Skeletal muscle tissue (tissue), 4 donors: ENCODE results near the gene SND1. TPM values are rescaled to one million over a fixed set of nuclear protein-coding genes. Genes with fewer than 3 reads are reported as not detected.
"Not testable (repeated sequence)": the region's sequence is repeated elsewhere in the genome, so short reads cannot be mapped to it uniquely, and the experiment has no call there.

Experiments used
- H3K27ac ChIP-seq: one replicate; pipeline ENCODE4 v1.7.0; 2013; ENCODE audit warnings: mild to moderate bottlenecking, low read depth, low read length, inconsistent platforms
- H3K27me3 ChIP-seq, 3 donors: one replicate each; pipeline ENCODE4 v1.7.0; 2013; ENCODE audit warnings: low read length in 3 of 3; ENCODE audit not compliant: control insufficient read depth in 3 of 3, insufficient read depth in 3 of 3
- H3K36me3 ChIP-seq, 3 donors: one replicate each; pipeline ENCODE4 v1.7.0; 2013; ENCODE audit warnings: low read length in 3 of 3; ENCODE audit not compliant: control insufficient read depth in 3 of 3, insufficient read depth in 3 of 3
- H3K4me1 ChIP-seq, 3 donors: one replicate each; pipeline ENCODE4 v1.7.0; 2013; ENCODE audit warnings: low read length in 3 of 3, mild to moderate bottlenecking in 3 of 3; ENCODE audit not compliant: control insufficient read depth in 3 of 3, insufficient read depth in 3 of 3
- H3K4me3 ChIP-seq, 3 donors: one replicate each; pipeline ENCODE4 v1.7.0; 2013; ENCODE audit warnings: low read length in 3 of 3
- H3K9ac ChIP-seq, 3 donors: one replicate each; pipeline ENCODE4 v1.7.0; 2013; ENCODE audit warnings: low read length in 3 of 3, mild to moderate bottlenecking in 3 of 3, moderate library complexity in 2 of 3, low read depth in 1 of 3
- H3K9me3 ChIP-seq, 3 donors: one replicate each; pipeline ENCODE4 v1.7.0; 2013; ENCODE audit warnings: low read length in 3 of 3; ENCODE audit not compliant: control insufficient read depth in 3 of 3
- total RNA-seq: library from RNA; depleted of rRNA; stranded (reverse); fragments of >200 nt; gene quantifications from one replicate; pipeline ENCODE4 v1.2.3, GENCODE V29; 2014
- donor health status: Osteomylitis.

Gene SND1
- total RNA-seq, 1 donor from 2014 or later, result 104 TPM

DNA sequence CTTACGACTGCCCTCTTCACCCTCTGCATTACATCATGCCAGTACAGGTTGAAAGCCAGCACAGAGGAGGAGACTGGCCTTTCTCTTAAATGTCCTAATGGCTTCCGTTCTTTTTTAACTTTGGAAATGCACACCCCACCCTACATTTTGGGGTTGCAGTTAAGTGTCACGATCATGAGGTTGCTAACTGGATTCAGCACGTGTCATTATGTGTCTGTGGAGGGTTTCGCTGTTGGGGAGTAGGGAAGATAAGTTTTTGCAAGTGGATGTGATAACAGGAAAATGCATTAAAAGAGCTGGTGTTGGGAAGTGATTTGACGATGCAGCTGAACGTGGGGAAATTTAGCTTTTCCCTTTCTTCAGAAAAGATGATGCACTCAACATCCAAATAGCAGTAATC lies 243.4 kb downstream of the SND1 start:
- H3K36me3 ChIP-seq, result no peaks in the 10 kb centered on the region
- no peak overlapping the region for H3K9ac ChIP-seq
- H3K27ac ChIP-seq, result no peak overlapping the region
- H3K4me1 ChIP-seq, result peaks cover 0 to 4% (median 0%) of the 10 kb centered on the region in 3 donors
- H3K9me3 ChIP-seq, result no peaks in the 10 kb centered on the region
- H3K27me3 ChIP-seq, result no peaks in the 10 kb centered on the region
- no peak overlapping the region for H3K4me3 ChIP-seq

DNA sequence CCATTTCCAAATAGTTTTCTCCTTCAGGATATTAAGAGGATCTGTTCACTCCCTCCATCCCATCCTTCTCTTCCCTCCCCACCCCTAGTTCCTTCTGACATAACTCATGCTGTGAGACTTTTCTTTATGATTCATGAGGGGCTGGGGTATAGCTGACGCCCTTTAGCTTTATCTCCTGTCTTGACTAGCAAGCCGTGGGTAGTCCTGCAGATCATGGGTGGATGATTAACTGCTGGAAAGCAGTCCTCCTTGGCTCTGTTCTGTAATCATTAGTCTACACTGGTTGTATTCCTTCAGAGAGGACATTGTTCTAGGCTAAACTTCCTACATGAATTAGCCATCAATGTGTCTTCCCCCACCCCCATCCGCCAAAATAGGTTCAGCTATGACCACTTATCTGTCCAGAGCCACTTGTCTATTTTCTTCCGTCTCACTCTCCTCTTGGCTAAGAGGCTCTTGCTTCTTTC lies 243.9 kb downstream of the SND1 start:
- Histone ChIP-seq H3K27ac (no peak overlapping the region), H3K9me3 (no peaks in the 10 kb centered on the region)

DNA sequence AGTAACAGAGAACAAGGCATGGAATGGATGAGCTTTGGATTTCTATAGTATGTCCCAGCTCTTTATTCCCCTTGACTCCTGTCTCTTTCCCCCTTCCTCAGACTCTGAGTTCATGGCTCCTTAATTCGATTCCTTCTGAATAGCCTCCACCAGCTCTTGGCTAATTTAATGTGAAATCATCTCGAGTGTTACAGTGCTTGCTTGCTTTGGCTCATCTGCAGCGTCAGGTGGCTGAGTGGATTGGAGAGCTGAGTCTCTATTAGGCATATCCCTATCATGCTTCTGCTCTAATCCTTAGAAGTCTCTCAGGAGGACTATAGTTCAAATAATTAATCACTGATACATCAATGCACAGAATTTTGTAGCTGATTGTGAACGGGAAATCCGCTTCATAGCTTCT lies 244.7 kb downstream of the SND1 start:
- Histone ChIP-seq H3K27me3 (no peaks in the 10 kb centered on the region), H3K4me1 (peaks cover 0 to 5% (median 0%) of the 10 kb centered on the region in 3 donors), H3K36me3 (no peaks in the 10 kb centered on the region), H3K4me3 (no peak overlapping the region), H3K27ac (no peak overlapping the region), H3K9me3 (no peaks in the 10 kb centered on the region), H3K9ac (no peak overlapping the region)

More for the DNA sequence above, 243.9 kb downstream of the SND1 start:
- Histone ChIP-seq H3K27me3 (no peaks in the 10 kb centered on the region), H3K4me1 (peaks cover 0 to 5% (median 0%) of the 10 kb centered on the region in 3 donors), H3K9ac (no peak overlapping the region), H3K36me3 (no peaks in the 10 kb centered on the region), H3K4me3 (no peak overlapping the region)

DNA sequence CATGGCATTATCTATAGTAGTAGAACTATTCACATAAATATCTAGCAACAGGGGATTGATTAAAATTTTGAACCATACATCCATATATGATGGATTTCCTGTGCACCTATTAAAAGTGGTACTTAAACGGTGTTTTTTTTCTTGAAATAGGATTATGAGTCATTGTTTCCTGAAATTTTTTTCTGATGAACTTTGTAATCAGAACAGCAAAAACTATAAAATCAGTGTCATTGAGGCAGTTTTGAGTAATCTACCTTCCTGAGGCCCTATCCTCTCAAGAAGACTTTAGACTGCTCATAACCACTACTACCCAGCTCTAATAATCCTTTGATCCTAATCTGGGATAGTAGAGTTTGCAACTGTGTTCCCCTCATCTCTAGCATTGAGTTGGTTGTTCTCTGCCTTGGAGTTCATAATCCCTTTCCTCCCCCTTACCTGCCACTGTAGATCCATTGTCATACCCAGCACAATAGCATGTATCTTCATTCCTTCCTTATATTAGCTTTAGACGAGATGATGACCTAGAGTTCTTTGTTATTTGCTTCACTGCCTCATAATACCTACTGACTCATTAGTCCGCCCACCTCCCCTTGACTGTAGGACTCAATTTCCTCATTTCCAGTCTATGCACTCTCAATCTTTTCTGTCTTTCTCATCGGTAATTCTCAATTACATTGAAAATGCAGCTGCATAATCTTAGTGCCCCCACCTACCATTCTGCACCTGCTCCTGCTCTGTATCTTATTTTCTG lies 245.9 kb downstream of the SND1 start:
- H3K9ac ChIP-seq, result no peak overlapping the region
- no peaks in the 10 kb centered on the region for H3K27me3 ChIP-seq
- no peak overlapping the region for H3K27ac ChIP-seq
- H3K4me3 ChIP-seq, result no peak overlapping the region
- H3K36me3 ChIP-seq, result no peaks in the 10 kb centered on the region
- H3K4me1 ChIP-seq, result peaks cover 0 to 5% (median 0%) of the 10 kb centered on the region in 3 donors
- no peaks in the 10 kb centered on the region for H3K9me3 ChIP-seq

DNA sequence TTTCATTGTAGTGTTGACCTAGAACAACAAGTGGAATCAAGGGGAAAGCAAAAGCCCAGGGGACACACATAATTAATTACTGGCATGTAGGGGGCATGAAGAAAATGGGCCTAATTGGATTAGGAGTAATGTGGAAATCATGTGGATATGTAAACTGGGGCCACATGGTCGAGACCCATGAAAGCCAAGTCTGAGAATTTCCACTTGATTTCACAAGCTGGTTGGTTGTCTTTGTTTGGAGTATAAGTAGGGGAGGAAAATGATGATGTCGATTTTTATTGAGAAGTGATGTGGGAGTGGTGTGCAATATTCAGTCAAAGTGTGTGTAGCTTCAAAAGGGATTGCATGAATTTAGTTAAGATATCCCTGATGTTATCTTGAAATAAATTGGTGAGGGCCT lies 247.4 kb downstream of the SND1 start:
- no peaks in the 10 kb centered on the region for H3K9me3 ChIP-seq
- no peaks in the 10 kb centered on the region for H3K36me3 ChIP-seq
- H3K9ac ChIP-seq, result no peak overlapping the region
- no peak overlapping the region for H3K27ac ChIP-seq
- H3K4me1 ChIP-seq, result peaks cover 0 to 5% (median 0%) of the 10 kb centered on the region in 3 donors
- no peak overlapping the region for H3K4me3 ChIP-seq
- no peaks in the 10 kb centered on the region for H3K27me3 ChIP-seq

DNA sequence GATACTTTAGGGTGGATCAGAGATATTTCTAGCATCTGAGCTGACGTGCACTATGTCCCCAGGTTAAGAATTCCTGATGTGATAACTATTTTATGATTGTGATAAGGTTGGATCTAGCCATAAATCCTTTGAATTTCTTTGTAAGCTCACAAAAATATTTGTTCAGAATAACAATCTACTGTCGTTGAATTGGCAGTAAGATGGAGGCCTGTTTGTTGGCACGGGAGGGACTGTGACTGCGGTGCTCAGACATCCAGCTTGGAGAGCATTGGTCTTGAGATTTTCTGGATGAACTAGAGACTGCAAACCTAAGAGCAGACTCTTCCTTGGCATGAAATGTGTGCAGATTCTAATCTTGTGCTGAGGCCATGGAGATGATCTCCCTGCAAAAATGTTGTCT lies 248.1 kb downstream of the SND1 start:
- Histone ChIP-seq H3K9ac (no peak overlapping the region), H3K4me3 (no peak overlapping the region), H3K36me3 (no peaks in the 10 kb centered on the region), H3K9me3 (no peaks in the 10 kb centered on the region), H3K27ac (no peak overlapping the region), H3K4me1 (peaks cover 0 to 5% (median 0%) of the 10 kb centered on the region in 3 donors), H3K27me3 (no peaks in the 10 kb centered on the region)

DNA sequence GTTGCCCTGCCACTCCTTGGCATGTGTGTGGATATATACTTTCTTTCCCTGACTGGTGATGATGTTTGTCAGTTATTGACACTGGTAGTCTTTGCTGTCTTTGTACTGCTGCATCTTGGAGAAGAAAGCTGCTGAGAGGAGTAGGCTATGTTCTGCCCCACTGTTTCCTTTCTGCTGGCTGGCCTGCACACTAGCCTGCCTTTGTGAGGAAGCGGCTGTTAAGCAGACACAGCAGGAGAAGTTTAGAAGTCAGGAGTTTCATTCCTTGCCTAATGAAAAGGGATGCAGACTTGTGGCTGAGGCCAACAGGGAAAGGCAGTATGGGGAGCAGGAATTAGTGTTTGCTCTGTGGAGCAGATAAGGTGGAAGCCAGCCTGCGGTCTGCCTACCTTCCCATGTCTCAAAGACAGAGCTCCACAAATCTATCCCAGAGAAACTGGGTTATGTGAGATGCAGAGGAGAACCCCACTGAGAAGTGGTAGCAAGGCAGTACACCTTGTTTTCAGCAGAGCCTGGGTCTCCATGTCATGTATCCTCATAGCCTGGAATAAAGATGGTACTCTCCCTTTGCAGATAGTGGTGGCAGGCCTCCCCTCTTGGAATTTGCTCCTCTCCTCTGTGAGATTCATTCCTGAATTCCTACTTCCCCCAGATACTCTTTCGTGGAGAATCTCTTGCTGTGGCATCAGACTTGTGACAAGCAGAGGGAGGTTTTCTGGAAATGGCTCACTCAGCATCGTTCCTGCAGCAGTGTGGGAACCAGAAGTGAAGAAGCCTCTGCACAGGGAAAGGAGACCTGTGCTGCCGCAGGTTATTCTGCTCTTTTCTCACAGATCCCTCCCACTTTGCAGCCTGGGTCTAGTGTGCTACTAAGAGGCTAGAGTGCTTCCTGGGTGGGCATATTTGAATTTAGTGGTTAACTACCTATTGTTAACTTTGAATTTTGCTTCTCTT lies 249.0 kb downstream of the SND1 start:
- Histone ChIP-seq H3K9me3 (no peaks in the 10 kb centered on the region), H3K27me3 (no peaks in the 10 kb centered on the region), H3K27ac (no peak overlapping the region), H3K4me1 (peaks cover 0 to 5% (median 0%) of the 10 kb centered on the region in 3 donors), H3K36me3 (no peaks in the 10 kb centered on the region), H3K9ac (no peak overlapping the region), H3K4me3 (no peak overlapping the region)

DNA sequence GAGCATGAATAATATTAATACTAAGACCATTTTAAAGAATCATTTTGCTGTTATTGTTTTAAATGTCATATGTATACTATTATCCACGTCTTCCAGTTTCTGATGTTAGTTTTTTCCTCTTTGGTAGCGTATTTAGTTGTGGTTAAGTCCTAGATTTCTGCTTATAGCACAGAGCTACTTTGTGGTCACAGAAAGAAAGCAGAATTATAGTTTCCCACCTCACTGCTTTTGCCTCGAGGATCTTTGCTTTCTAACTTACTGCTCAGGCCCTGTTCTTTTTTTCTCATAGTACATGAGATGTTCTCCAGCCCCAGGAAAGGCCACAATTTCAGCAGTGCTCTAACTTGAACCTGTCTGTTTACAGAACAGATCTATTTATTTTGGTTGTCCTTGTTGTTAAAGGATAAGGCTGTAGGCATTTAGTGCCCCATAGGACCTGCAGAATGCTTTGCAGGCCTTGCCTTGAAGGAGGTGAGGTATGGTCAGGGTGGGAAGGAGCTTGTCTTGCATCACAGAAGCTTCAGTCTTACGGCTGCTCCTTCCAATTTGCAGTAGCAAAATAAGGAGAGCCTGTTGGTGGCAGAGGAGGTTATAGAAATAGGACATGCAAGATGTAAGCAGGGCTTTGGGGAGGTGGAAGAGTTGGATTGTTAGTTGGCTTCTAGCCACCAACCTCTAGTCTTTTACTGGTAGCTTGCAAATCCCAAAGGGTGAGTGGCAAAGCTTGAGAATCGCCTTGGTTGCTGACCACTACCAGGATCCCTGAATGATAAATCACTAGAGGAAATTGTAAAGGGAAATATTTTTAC lies 250.1 kb downstream of the SND1 start:
- H3K9ac ChIP-seq, result no peak overlapping the region
- peaks cover 0 to 5% (median 0%) of the 10 kb centered on the region in 3 donors for H3K4me1 ChIP-seq
- H3K9me3 ChIP-seq, result no peaks in the 10 kb centered on the region
- H3K27me3 ChIP-seq, result no peaks in the 10 kb centered on the region
- H3K4me3 ChIP-seq, result no peak overlapping the region
- no peak overlapping the region for H3K27ac ChIP-seq
- no peaks in the 10 kb centered on the region for H3K36me3 ChIP-seq

DNA sequence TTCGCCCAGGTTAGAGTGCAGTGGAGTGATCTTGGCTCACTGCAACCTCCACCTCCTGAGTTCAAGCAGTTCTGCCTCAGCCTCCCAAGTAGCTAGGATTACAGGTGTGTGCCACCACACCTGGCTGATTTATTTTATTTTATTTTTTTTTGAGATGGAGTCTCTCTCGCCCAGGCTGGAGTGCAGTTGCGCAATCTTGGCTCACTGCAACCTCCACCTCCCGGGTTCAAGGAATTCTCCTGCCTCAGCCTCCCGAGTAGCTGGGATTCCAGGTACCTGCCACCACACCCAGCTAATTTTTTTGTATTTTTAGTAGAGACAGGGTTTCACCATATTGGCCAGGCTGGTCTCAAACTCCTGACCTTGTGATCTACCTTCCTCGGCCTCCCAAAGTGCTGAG lies 250.8 kb downstream of the SND1 start:
- H3K9ac ChIP-seq, H3K36me3 ChIP-seq, H3K9me3 ChIP-seq, H3K27ac ChIP-seq, H3K4me3 ChIP-seq, H3K4me1 ChIP-seq, H3K27me3 ChIP-seq: not testable (repeated sequence)
